Islet of Langerhans (tissue), 1 donor: ENCODE results near the gene SCARB2.
"Not testable (repeated sequence)": the region's sequence is repeated elsewhere in the genome, so short reads cannot be mapped to it uniquely, and the experiment has no call there.

Source experiments
- FAIRE-seq: peaks from one replicate; lab custom pipeline; 2011; peaks lifted over from hg19 to GRCh38; lab: Jason Lieb, UNC

SCARB2 gene

GRCh38 chr4:76213415-76214176, at the start of gene SCARB2:
SCARB2 (minus strand) TSS chr4:76213824; CDS start chr4:76213543, 281 bp downstream.
- FAIRE-seq: no peak

GRCh38 chr4:76260571-76260970, 46.9 kb upstream of the SCARB2 start:
- FAIRE-seq: no peak

GRCh38 chr4:76257824-76258223, 44.2 kb upstream of the SCARB2 start:
- no peak for FAIRE-seq

- FAIRE-seq: no peak
Measured at GRCh38 chr4:76256968-76257367, 43.3 kb upstream of the SCARB2 start.

- FAIRE-seq: no peak
Measured at GRCh38 chr4:76256032-76256431, 42.4 kb upstream of the SCARB2 start.

GRCh38 chr4:76253511-76253910, 39.9 kb upstream of the SCARB2 start:
- no peak for FAIRE-seq

GRCh38 chr4:76252271-76252653, 38.6 kb upstream of the SCARB2 start:
- FAIRE-seq: no peak

GRCh38 chr4:76251441-76252270, 38.0 kb upstream of the SCARB2 start, which contains the start of gene FAM47E:
FAM47E (plus strand) TSS chr4:76251721; CDS start chr4:76251747, 26 bp downstream.
- FAIRE-seq: no peak

GRCh38 chr4:76250962-76251361, 37.3 kb upstream of the SCARB2 start:
- FAIRE-seq: no peak

GRCh38 chr4:76246852-76247251, 33.2 kb upstream of the SCARB2 start:
- FAIRE-seq: no peak

- FAIRE-seq: no peak
Measured at GRCh38 chr4:76246025-76246424, 32.4 kb upstream of the SCARB2 start.

- FAIRE-seq: not testable (repeated sequence)
Measured at GRCh38 chr4:76243877-76244276, 30.3 kb upstream of the SCARB2 start.

GRCh38 chr4:76240236-76240635, 26.6 kb upstream of the SCARB2 start:
- no peak for FAIRE-seq

- FAIRE-seq: no peak
Measured at GRCh38 chr4:76238701-76239100, 25.1 kb upstream of the SCARB2 start.

- no peak for FAIRE-seq
Measured at GRCh38 chr4:76238236-76238635, 24.6 kb upstream of the SCARB2 start.

GRCh38 chr4:76235915-76236314, 22.3 kb upstream of the SCARB2 start:
- FAIRE-seq: peak; percentile 13

- FAIRE-seq: peak; percentile 90
Measured at GRCh38 chr4:76235407-76235806, 21.8 kb upstream of the SCARB2 start.

GRCh38 chr4:76234679-76235044, 21.0 kb upstream of the SCARB2 start:
- FAIRE-seq: no peak

GRCh38 chr4:76233967-76234678, 20.5 kb upstream of the SCARB2 start:
- no peak for FAIRE-seq

GRCh38 chr4:76233529-76233928, 19.9 kb upstream of the SCARB2 start:
- no peak for FAIRE-seq

GRCh38 chr4:76233083-76233482, 19.5 kb upstream of the SCARB2 start:
- FAIRE-seq: no peak

GRCh38 chr4:76232681-76233080, 19.1 kb upstream of the SCARB2 start:
- FAIRE-seq: no peak

GRCh38 chr4:76226418-76226817, 12.8 kb upstream of the SCARB2 start:
- no peak for FAIRE-seq
